Caco-2 (cell line): ENCODE results near the gene NUFIP2. TPM values are rescaled to one million over a fixed set of nuclear protein-coding genes. Genes with fewer than 3 reads are reported as not detected.

Source experiments
- BruUV-seq: library from RNA; stranded (reverse); fragments of 400-500 nt; replicated peaks from 2 replicates; lab custom pipeline; 2021; lab: Mats Ljungman, UMichigan
- CTCF ChIA-PET: fragments of 300-600 bp; sonication (Branson Sonifier 250); formaldehyde crosslinking; loops from one replicate; lab custom pipeline; 2022; ENCODE audit warnings: antibody characterized with exemption; lab: Charles Lee
- POLR2A ChIA-PET: fragments of 300-600 bp; sonication (Branson Sonifier 250); formaldehyde crosslinking; loops from one replicate; lab custom pipeline; 2022; ENCODE audit warnings: antibody characterized with exemption; lab: Charles Lee
- DNase-seq, 2 experiments: peaks; one replicate each; pipeline versions ENCODE4 v3.0.0 to v3.0.0-alpha.2; 2020 to 2022
- H3K27me3 ChIP-seq: replicated peaks from 2 replicates; pipeline ENCODE4 v1.6.0; 2011; ENCODE audit warnings: low read length; ENCODE audit not compliant: control insufficient read depth, insufficient read depth
- H3K36me3 ChIP-seq: 2 replicates; pipeline ENCODE4 v1.5.1; 2011; ENCODE audit warnings: low read length; ENCODE audit not compliant: control insufficient read depth, insufficient read depth
- H3K4me1 ChIP-seq: fragments of 250-450 bp; sonication (Bioruptor Pico); 2 replicates; pipeline ENCODE4 v1.5.1; 2020; ENCODE audit warnings: mild to moderate bottlenecking
- H3K4me3 ChIP-seq: 2 replicates; pipeline ENCODE4 v1.5.1; 2011; ENCODE audit warnings: low read depth, mild to moderate bottlenecking, control low read depth, low read length
- H3K9me3 ChIP-seq: fragments of 250-450 bp; sonication (Bioruptor Pico); 2 replicates; pipeline ENCODE4 v1.5.1; 2020; ENCODE audit warnings: mild to moderate bottlenecking, moderate library complexity
- H3K27ac Mint-ChIP-seq: one replicate; pipeline ENCODE4 v1.8.0; 2022; ENCODE audit warnings: mixed read lengths; ENCODE audit not compliant: unreplicated experiment
- H3K27me3 Mint-ChIP-seq: one replicate; pipeline ENCODE4 v1.8.0; 2022; ENCODE audit warnings: mixed read lengths; ENCODE audit not compliant: insufficient read depth, unreplicated experiment
- H3K36me3 Mint-ChIP-seq: one replicate; pipeline ENCODE4 v1.8.0; 2022; ENCODE audit warnings: mild to moderate bottlenecking, mixed read lengths; ENCODE audit not compliant: insufficient read depth, unreplicated experiment
- H3K4me1 Mint-ChIP-seq: one replicate; pipeline ENCODE4 v1.8.0; 2022; ENCODE audit warnings: low read depth, mixed read lengths; ENCODE audit not compliant: unreplicated experiment
- H3K4me3 Mint-ChIP-seq: one replicate; pipeline ENCODE4 v1.8.0; 2022; ENCODE audit warnings: mild to moderate bottlenecking, moderate library complexity, mixed read lengths; ENCODE audit not compliant: unreplicated experiment
- H3K9me3 Mint-ChIP-seq: one replicate; pipeline ENCODE4 v1.8.0; 2022; ENCODE audit warnings: mixed read lengths; ENCODE audit not compliant: unreplicated experiment
- intact Hi-C: fragments of 100-400 bp; cut with micrococcal nuclease; formaldehyde crosslinking; loops from one replicate; pipeline ENCODE4 v1.10.0; 2022; ENCODE audit not compliant: unreplicated experiment
- total RNA-seq: library from RNA; stranded (reverse); gene quantifications from 2 replicates; pipeline ENCODE4 v1.2.3, GENCODE V29; 2022
- TF ChIP-seq, protein P1 (sequence below), 2 experiments: fragments of 200-600 bp in 1 of 2; IDR thresholded peaks; 1 replicate in 1 of 2; 2 replicates in 1 of 2; pipeline versions ENCODE4 v1.5.1 to v1.8.0; 2011 to 2022; ENCODE audit warnings: antibody characterized with exemption in 1 of 2, control low read depth in 1 of 2, inconsistent platforms in 1 of 2, low read depth in 1 of 2, low read length in 1 of 2, mild to moderate bottlenecking in 1 of 2, moderate library complexity in 1 of 2; ENCODE audit not compliant: insufficient read depth in 1 of 2, severe bottlenecking in 1 of 2, unreplicated experiment in 1 of 2

The NUFIP2 gene
- total RNA-seq, 1 experiment from 2014 or later = 114 TPM

DNA sequence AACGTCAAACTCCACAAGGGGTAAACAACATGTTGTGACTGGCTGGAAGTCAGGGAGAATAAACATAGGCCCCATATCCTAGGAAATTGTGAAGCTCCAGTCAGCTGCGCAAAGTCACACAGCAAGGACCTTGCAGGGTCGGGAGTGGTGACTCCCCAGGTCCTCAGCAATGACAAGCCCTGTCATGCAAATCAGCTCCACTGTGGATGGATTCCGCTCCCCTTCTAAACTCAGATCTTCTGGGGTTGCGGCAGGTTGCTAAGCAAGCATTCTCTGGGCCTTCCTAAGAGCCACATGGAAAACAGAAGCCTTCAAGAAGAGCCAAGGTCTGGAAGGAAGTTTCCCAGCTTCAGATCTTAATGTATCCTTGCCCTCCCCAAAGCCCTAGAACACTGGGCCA, 84.9 kb downstream of the NUFIP2 start:
- Mint-ChIP-seq H3K36me3 (no peaks in the 10 kb centered on the region), H3K4me3 (no peak overlapping the region), H3K27me3 (no peaks in the 10 kb centered on the region), H3K9me3 (no peaks in the 10 kb centered on the region), H3K4me1 (no peaks in the 10 kb centered on the region), H3K27ac (no peak overlapping the region)
- Histone ChIP-seq H3K36me3 (no peaks in the 10 kb centered on the region), H3K27me3 (no peaks in the 10 kb centered on the region), H3K9me3 (no peaks in the 10 kb centered on the region), H3K4me3 (no peak overlapping the region), H3K4me1 (no peaks in the 10 kb centered on the region)
- BruUV-seq = no TSS peak
- TF ChIP-seq, protein P1, sequence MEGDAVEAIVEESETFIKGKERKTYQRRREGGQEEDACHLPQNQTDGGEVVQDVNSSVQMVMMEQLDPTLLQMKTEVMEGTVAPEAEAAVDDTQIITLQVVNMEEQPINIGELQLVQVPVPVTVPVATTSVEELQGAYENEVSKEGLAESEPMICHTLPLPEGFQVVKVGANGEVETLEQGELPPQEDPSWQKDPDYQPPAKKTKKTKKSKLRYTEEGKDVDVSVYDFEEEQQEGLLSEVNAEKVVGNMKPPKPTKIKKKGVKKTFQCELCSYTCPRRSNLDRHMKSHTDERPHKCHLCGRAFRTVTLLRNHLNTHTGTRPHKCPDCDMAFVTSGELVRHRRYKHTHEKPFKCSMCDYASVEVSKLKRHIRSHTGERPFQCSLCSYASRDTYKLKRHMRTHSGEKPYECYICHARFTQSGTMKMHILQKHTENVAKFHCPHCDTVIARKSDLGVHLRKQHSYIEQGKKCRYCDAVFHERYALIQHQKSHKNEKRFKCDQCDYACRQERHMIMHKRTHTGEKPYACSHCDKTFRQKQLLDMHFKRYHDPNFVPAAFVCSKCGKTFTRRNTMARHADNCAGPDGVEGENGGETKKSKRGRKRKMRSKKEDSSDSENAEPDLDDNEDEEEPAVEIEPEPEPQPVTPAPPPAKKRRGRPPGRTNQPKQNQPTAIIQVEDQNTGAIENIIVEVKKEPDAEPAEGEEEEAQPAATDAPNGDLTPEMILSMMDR (IDR thresholded peaks at IDR 0.05; ENCODE audit: insufficient read depth in 1 of 2, low read depth in 1 of 2, low read length in 1 of 2, severe bottlenecking in 1 of 2, unreplicated experiment in 1 of 2) = no peak
- intact Hi-C loops = no loop called here
- CTCF ChIA-PET = interaction anchor here (0.7 to 2.0 kb wide), 2 partner anchors 54 to 60 kb away, joined by 3 to 10 read pairs; no protein-coding TSS in a partner anchor
- DNase-seq = no peak
- POLR2A ChIA-PET = no interaction called here

DNA sequence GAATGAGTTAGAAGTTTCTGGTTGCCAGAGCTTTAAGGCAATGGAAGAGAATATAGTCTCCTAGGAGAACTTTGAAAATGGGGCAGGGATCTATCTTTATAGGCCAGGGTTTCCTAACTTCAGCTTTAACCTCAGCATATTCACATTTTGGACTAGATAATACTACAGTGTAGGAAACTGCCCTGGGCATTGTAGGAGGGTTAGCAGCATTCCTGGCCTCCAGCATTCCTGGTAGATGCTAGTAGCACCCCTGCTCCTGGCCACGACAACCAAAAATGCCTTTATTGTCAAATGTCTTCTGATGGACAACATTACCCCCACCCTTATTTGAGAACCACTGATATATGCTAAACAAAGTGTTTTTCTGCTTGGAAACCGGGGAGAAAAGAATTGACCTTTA, 86.0 kb downstream of the NUFIP2 start:
- Histone ChIP-seq H3K36me3 (no peaks in the 10 kb centered on the region), H3K4me3 (no peak overlapping the region), H3K27me3 (no peaks in the 10 kb centered on the region), H3K4me1 (no peaks in the 10 kb centered on the region), H3K9me3 (no peaks in the 10 kb centered on the region)
- Mint-ChIP-seq H3K4me3 (no peak overlapping the region), H3K27me3 (no peaks in the 10 kb centered on the region), H3K27ac (no peak overlapping the region), H3K9me3 (no peaks in the 10 kb centered on the region), H3K4me1 (no peaks in the 10 kb centered on the region), H3K36me3 (no peaks in the 10 kb centered on the region)
- no peak for DNase-seq
- ChIA-PET POLR2A (no interaction called here), CTCF (interaction anchor here (0.9 to 1.4 kb wide), 3 partner anchors 12 to 59 kb away, joined by 3 to 6 read pairs (median 4); no protein-coding TSS in a partner anchor)
- BruUV-seq = no TSS peak
- intact Hi-C loops = no loop called here
- TF ChIP-seq, protein P1 (IDR thresholded peaks at IDR 0.05; ENCODE audit: insufficient read depth in 1 of 2, low read depth in 1 of 2, low read length in 1 of 2, severe bottlenecking in 1 of 2, unreplicated experiment in 1 of 2) = no peak

Other genes with a start within 250 kb of the NUFIP2 start
- 47.1 and 55.5 TPM in 2 replicates for gene MYO18A, start 113.8 kb downstream of the NUFIP2 start, total RNA-seq
- not detected in 2 replicates for gene CRYBA1, start 47.3 kb downstream of the NUFIP2 start, total RNA-seq
- 87.7 and 93.1 TPM in 2 replicates for gene TAOK1, start 96.2 kb upstream of the NUFIP2 start, total RNA-seq